Articular chondrocyte of knee joint (primary cell): Measurements from ENCODE around the gene STAP2. TPM values are rescaled to one million over a fixed set of nuclear protein-coding genes. Genes with fewer than 3 reads are reported as not detected.

Experiments
- total RNA-seq: library from RNA; depleted of rRNA; stranded (reverse); fragments of >200 nt; gene quantifications from 2 replicates; pipeline ENCODE4 v1.2.3, GENCODE V29; 2012

STAP2 gene
- total RNA-seq = 2.4 and 3.9 TPM in 2 replicates

GRCh38 chr19:4338441-4339355, at the start of gene STAP2:
Gene STAP2 (minus strand): TSS chr19:4338827. CDS start chr19:4338753, 74 bp downstream.

GRCh38 chr19:4343370-4344307, 5.0 kb upstream of the STAP2 start, which contains the start of gene MPND:
Gene MPND (plus strand): TSS chr19:4343562. CDS start chr19:4343594, 32 bp downstream.

GRCh38 chr19:4304538-4305256, 33.9 kb downstream of the STAP2 start, which contains the start of gene FSD1:
Gene FSD1 (plus strand): TSS chr19:4304598. CDS start chr19:4304747, 149 bp downstream.

DNA sequence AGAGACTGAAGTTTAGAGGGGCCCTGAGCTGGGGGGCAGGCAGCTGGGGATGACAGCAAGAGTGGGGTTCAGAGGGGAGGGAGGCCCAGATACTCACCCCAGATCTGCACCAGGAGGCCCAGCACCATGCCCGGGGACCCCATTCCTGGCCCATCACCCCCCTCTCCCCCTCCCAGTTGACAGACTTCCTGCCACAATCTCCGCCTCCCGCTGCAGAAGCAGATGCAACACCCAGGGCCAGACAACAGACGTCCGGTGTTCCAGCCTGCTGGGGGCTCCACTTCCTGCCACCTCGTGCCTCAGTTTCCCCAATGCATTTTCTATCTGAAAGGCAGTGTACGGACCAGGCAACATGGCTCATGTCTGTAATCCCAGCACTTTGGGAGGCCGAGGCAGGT, 36.4 kb downstream of the STAP2 start, which contains the start of gene TMIGD2:
Gene TMIGD2, minus strand, starts transcription at position 147 of the 398 bp plus-strand sequence. Its CDS starts 4 bp downstream, at position 143.

GRCh38 chr19:4278419-4279266, 60.0 kb downstream of the STAP2 start, which contains the start of gene SHD:
Gene SHD (plus strand): TSS chr19:4279266. CDS start chr19:4280064, 798 bp downstream.

Other genes with a start within 250 kb of the STAP2 start
- gene MAP2K2, start 214.7 kb downstream of the STAP2 start, total RNA-seq = 146 and 215 TPM in 2 replicates
- not detected in 2 replicates for gene CREB3L3, start 185.2 kb downstream of the STAP2 start, total RNA-seq
- gene SIRT6, start 156.3 kb downstream of the STAP2 start, total RNA-seq = 8.8 and 11.7 TPM in 2 replicates
- gene ANKRD24, start 156.1 kb downstream of the STAP2 start, total RNA-seq = 0.91 and 0.97 TPM in 2 replicates
- gene EBI3, start 109.3 kb downstream of the STAP2 start, total RNA-seq = not detected in 2 replicates
- 15.0 and 15.2 TPM in 2 replicates for gene YJU2, start 91.7 kb downstream of the STAP2 start, total RNA-seq
- gene SHD, start 59.6 kb downstream of the STAP2 start, total RNA-seq = not detected in 2 replicates
- gene TMIGD2, start 36.4 kb downstream of the STAP2 start, total RNA-seq = not detected in 2 replicates
- gene FSD1, start 34.2 kb downstream of the STAP2 start, total RNA-seq = 1.1 and 1.4 TPM in 2 replicates
- 7.4 and 7.7 TPM in 2 replicates for gene MPND, start 4.7 kb upstream of the STAP2 start, total RNA-seq
- gene SH3GL1, start 61.7 kb upstream of the STAP2 start, total RNA-seq = 64.1 and 73.3 TPM in 2 replicates
- gene CHAF1A, start 63.8 kb upstream of the STAP2 start, total RNA-seq = 5.4 and 6.8 TPM in 2 replicates
- 106 and 111 TPM in 2 replicates for gene UBXN6, start 119.0 kb upstream of the STAP2 start, total RNA-seq
- 35.4 and 41.7 TPM in 2 replicates for gene HDGFL2, start 133.5 kb upstream of the STAP2 start, total RNA-seq
- gene PLIN4, start 179.7 kb upstream of the STAP2 start, total RNA-seq = 0.11 and 0.13 TPM in 2 replicates
- gene PLIN5, start 196.4 kb upstream of the STAP2 start, total RNA-seq = not detected in 2 replicates
- not detected in 2 replicates for gene LRG1, start 201.2 kb upstream of the STAP2 start, total RNA-seq
- 0.43 and 1.7 TPM in 2 replicates for gene SEMA6B, start 220.9 kb upstream of the STAP2 start, total RNA-seq